Vagina (tissue), 2 donors: ENCODE measurements around the gene MPND.

Source experiments
- POLR2A ChIP-seq, 2 donors: fragments of 450-650 bp; IDR thresholded peaks; one replicate each; pipeline ENCODE4 v1.6.1; 2017; ENCODE audit warnings: antibody characterized with exemption in 2 of 2, mild to moderate bottlenecking in 2 of 2, moderate library complexity in 2 of 2
- POLR2AphosphoS5 ChIP-seq, 2 donors: sonication (generic); formaldehyde crosslinking; IDR thresholded peaks; one replicate each; pipeline ENCODE4 v1.9.0; 2017; ENCODE audit warnings: antibody characterized with exemption in 2 of 2, mild to moderate bottlenecking in 2 of 2, low read depth in 1 of 2; ENCODE audit not compliant: insufficient read depth in 1 of 2
- TF ChIP-seq, protein P1 (sequence below), 3 experiments: fragments of 450-650 bp in 2 of 3; fragments of 200-600 bp in 1 of 3; sonication (generic) in 1 of 3; IDR thresholded peaks; one replicate each; pipeline ENCODE4 v1.5.1; 2017 to 2019; ENCODE audit warnings: antibody characterized with exemption in 3 of 3, mild to moderate bottlenecking in 2 of 3, moderate library complexity in 2 of 3

DNA sequence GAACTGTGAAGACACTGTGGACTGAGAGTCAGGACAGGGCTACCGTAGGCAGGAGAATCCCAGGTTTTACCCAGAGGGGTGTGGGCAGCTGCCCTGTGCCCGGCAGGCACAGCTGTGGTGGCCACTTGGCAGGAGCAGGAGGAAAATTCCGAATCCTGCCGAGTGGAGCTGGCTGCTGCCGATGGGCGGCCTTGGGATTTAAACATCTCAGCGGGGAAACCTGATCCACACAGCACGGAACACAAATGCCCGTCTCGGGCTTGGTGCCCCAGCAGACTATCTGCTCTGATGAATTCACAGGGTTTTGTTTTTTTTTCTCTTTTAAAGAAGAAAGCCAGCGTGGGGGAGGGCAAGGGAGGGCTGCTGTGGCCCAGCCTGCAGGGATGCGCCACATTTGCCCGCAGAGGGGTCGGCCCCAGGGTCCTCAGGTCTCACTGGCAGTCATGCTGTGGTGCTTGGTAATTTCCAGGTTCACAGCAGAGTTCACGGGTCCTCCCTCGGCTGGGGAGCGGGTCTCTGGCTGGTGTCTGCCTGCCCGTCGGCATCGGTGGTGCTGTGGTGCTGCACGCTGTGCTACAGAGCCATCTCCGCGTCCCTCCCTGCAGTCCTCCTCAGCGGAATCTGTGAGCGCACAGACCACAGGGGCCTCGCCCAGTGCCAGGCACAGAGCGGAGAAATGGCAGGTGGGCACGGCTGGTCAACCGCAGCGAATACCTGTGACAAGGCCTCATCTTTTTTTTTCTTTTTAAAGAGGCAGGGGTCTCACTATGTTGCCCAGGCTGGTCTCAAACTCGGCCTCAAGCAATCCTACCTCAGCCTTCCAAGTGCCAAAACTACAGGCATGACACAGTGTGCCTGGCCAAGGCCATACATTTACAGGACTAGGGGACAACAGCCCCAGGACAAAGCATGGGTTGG, 28.1 kb downstream of the MPND start:
- TF ChIP-seq, protein P1, sequence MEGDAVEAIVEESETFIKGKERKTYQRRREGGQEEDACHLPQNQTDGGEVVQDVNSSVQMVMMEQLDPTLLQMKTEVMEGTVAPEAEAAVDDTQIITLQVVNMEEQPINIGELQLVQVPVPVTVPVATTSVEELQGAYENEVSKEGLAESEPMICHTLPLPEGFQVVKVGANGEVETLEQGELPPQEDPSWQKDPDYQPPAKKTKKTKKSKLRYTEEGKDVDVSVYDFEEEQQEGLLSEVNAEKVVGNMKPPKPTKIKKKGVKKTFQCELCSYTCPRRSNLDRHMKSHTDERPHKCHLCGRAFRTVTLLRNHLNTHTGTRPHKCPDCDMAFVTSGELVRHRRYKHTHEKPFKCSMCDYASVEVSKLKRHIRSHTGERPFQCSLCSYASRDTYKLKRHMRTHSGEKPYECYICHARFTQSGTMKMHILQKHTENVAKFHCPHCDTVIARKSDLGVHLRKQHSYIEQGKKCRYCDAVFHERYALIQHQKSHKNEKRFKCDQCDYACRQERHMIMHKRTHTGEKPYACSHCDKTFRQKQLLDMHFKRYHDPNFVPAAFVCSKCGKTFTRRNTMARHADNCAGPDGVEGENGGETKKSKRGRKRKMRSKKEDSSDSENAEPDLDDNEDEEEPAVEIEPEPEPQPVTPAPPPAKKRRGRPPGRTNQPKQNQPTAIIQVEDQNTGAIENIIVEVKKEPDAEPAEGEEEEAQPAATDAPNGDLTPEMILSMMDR (IDR thresholded peaks at IDR 0.05), result no peak
- TF ChIP-seq POLR2AphosphoS5 (IDR thresholded peaks at IDR 0.05; ENCODE audit: insufficient read depth in 1 of 2, low read depth in 1 of 2) (no peak), POLR2A (IDR thresholded peaks at IDR 0.05) (no peak)
